HCT116 (cell line): ENCODE data around the gene ZNF789. TPM values are rescaled to one million over a fixed set of nuclear protein-coding genes. Genes with fewer than 3 reads are reported as not detected.

Experiments
- ATAC-seq: fragments of 200-7000 bp; cut with Tn5 transposase; 2 replicates; pipeline ENCODE4 v1.9.1; 2020; ENCODE audit warnings: mild to moderate bottlenecking, moderate library complexity
- BruUV-seq: library from RNA; stranded (reverse); fragments of 400-500 nt; replicated peaks from 2 replicates; lab custom pipeline; 2021; lab: Mats Ljungman, UMichigan
- CTCF ChIA-PET: fragments of 300-600 bp; sonication (Branson Sonifier 250); formaldehyde crosslinking; loops from one replicate; lab custom pipeline; 2021; ENCODE audit warnings: antibody characterized with exemption; lab: Charles Lee
- POLR2A ChIA-PET: fragments of 300-600, 350-600 bp; sonication (Branson Sonifier 250); formaldehyde crosslinking; loops from one replicate; lab custom pipeline; 2021; ENCODE audit warnings: antibody characterized with exemption; lab: Charles Lee
- RAD21 ChIA-PET, 2 experiments: fragments of 300-600 bp; sonication (Branson Sonifier 250); formaldehyde crosslinking; loops; one replicate each; lab custom pipeline; 2023; ENCODE audit warnings: low total read pairs in 2 of 2; ENCODE audit not compliant: uncharacterized antibody in 2 of 2, unreplicated experiment in 2 of 2, low non-redundant PET in 1 of 2; lab: Charles Lee
- DNase-seq: peaks from one replicate; pipeline ENCODE4 v3.0.0-alpha.2; 2010; ENCODE audit warnings: low read depth, low spot score
- H2AFZ ChIP-seq: fragments of 200-600 bp; shearing (Covaris generic), sonication (generic); 2 replicates; pipeline ENCODE4 v1.6.1; 2017; ENCODE audit warnings: low read depth, mixed run types, mixed read lengths, antibody characterized with exemption, low read length; ENCODE audit not compliant: poor library complexity, severe bottlenecking
- H3K27ac ChIP-seq: 2 replicates; pipeline ENCODE4 v1.5.1; 2012; ENCODE audit warnings: low read depth, low read length
- H3K27me3 ChIP-seq: fragments of 200-600 bp; sonication (generic); 2 replicates; pipeline ENCODE4 v1.6.1; 2016; ENCODE audit warnings: mixed run types, low read length, mixed read lengths; ENCODE audit not compliant: insufficient read depth
- H3K36me3 ChIP-seq, 2 experiments: fragments of 200-500 bp in 1 of 2; fragments of 200-600 bp in 1 of 2; sonication (Bioruptor generic) in 1 of 2; sonication (generic) in 1 of 2; 2 replicates each; pipeline versions ENCODE4 v1.5.1 to v1.6.1; 2014 to 2016; ENCODE audit warnings: low read length in 2 of 2, inconsistent platforms in 1 of 2, mixed read lengths in 1 of 2, mixed run types in 1 of 2; ENCODE audit not compliant: insufficient read depth in 2 of 2, control insufficient read depth in 1 of 2
- H3K4me1 ChIP-seq, 2 experiments: fragments of 200-600 bp in 1 of 2; sonication (generic) in 1 of 2; 2 replicates each; pipeline versions ENCODE4 v1.5.1 to v1.6.1; 2012 to 2017; ENCODE audit warnings: low read length in 2 of 2, inconsistent platforms in 1 of 2, mild to moderate bottlenecking in 1 of 2, mixed read lengths in 1 of 2, mixed run types in 1 of 2, moderate library complexity in 1 of 2; ENCODE audit not compliant: insufficient read depth in 2 of 2, control insufficient read depth in 1 of 2
- H3K4me2 ChIP-seq: fragments of 200-600 bp; sonication (generic); 2 replicates; pipeline ENCODE4 v1.6.1; 2017; ENCODE audit warnings: mixed run types, low read length, mixed read lengths
- H3K4me3 ChIP-seq, 2 experiments: fragments of 200-600 bp in 1 of 2; sonication (generic) in 1 of 2; replicated peaks in 1 of 2; 2 replicates each; pipeline ENCODE4 v1.5.1; 2011 to 2016; ENCODE audit warnings: low read length in 2 of 2, control low read depth in 1 of 2, low read depth in 1 of 2, mild to moderate bottlenecking in 1 of 2, mixed read lengths in 1 of 2, mixed run types in 1 of 2
- H3K79me2 ChIP-seq: fragments of 200-600 bp; sonication (generic); 2 replicates; pipeline ENCODE4 v1.6.1; 2017; ENCODE audit warnings: mild to moderate bottlenecking, mixed run types, low read length, moderate library complexity, mixed read lengths; ENCODE audit not compliant: insufficient read depth
- H3K9ac ChIP-seq: fragments of 200-600 bp; sonication (generic); 2 replicates; pipeline ENCODE4 v1.6.1; 2016; ENCODE audit warnings: low read length, mixed read lengths
- H3K9me2 ChIP-seq: fragments of 200-600 bp; sonication (generic), shearing (Covaris generic); 2 replicates; pipeline ENCODE4 v1.6.1; 2017; ENCODE audit warnings: mixed run types, mild to moderate bottlenecking, moderate library complexity; ENCODE audit not compliant: insufficient read depth
- H3K9me3 ChIP-seq, 2 experiments: fragments of 200-500 bp in 1 of 2; fragments of 200-600 bp in 1 of 2; sonication (Bioruptor generic) in 1 of 2; sonication (generic) in 1 of 2; 2 replicates each; pipeline ENCODE4 v1.6.1; 2014 to 2017; ENCODE audit warnings: low read length in 2 of 2, mixed read lengths in 2 of 2, inconsistent platforms in 1 of 2, low read depth in 1 of 2, mild to moderate bottlenecking in 1 of 2, mixed run types in 1 of 2, moderate library complexity in 1 of 2; ENCODE audit not compliant: control insufficient read depth in 1 of 2, insufficient read depth in 1 of 2
- H4K20me1 ChIP-seq: fragments of 200-600 bp; sonication (generic), shearing (Covaris generic); 2 replicates; pipeline ENCODE4 v1.6.1; 2017; ENCODE audit warnings: mixed run types, mild to moderate bottlenecking, moderate library complexity; ENCODE audit not compliant: insufficient read depth
- CBX3 ChIP-seq: IDR thresholded peaks from 2 replicates; pipeline ENCODE4 v1.6.1; 2012; ENCODE audit warnings: low read depth
- CEBPB ChIP-seq: IDR thresholded peaks from 2 replicates; pipeline ENCODE4 v1.6.1; 2012; ENCODE audit warnings: low read depth
- EGR1 ChIP-seq: IDR thresholded peaks from 2 replicates; pipeline ENCODE4 v1.6.1; 2012; ENCODE audit warnings: low read depth
- ELF1 ChIP-seq: IDR thresholded peaks from 2 replicates; pipeline ENCODE4 v1.6.1; 2012; ENCODE audit warnings: low read depth, borderline replicate concordance
- EZH2 ChIP-seq: fragments of 200-600 bp; sonication (generic); IDR thresholded peaks from 2 replicates; pipeline ENCODE4 v1.6.1; 2017; ENCODE audit warnings: antibody characterized with exemption, mixed run types
- FOSL1 ChIP-seq: IDR thresholded peaks from 2 replicates; pipeline ENCODE4 v1.6.1; 2012; ENCODE audit warnings: low read depth
- JUND ChIP-seq: IDR thresholded peaks from 2 replicates; pipeline ENCODE4 v1.6.1; 2012
- POLR2A ChIP-seq: IDR thresholded peaks from 2 replicates; pipeline ENCODE4 v1.7.0; 2011; ENCODE audit warnings: borderline replicate concordance; ENCODE audit not compliant: insufficient read depth, insufficient read length; ENCODE audit errors: extremely low read depth
- POLR2AphosphoS5 ChIP-seq: IDR thresholded peaks from 2 replicates; pipeline ENCODE4 v1.6.1; 2011; ENCODE audit warnings: mild to moderate bottlenecking, low read depth, low read length, moderate library complexity
- SIN3A ChIP-seq: IDR thresholded peaks from 2 replicates; pipeline ENCODE4 v1.6.1; 2012; ENCODE audit warnings: low read depth
- SP1 ChIP-seq: IDR thresholded peaks from 2 replicates; pipeline ENCODE4 v1.6.1; 2012; ENCODE audit warnings: low read depth
- SRF ChIP-seq: IDR thresholded peaks from 2 replicates; pipeline ENCODE4 v1.6.1; 2012; ENCODE audit warnings: low read depth
- TCF7L2 ChIP-seq: IDR thresholded peaks from 2 replicates; pipeline ENCODE4 v1.7.0; 2011; ENCODE audit warnings: borderline replicate concordance, inconsistent platforms; ENCODE audit not compliant: insufficient read depth, insufficient read length; ENCODE audit errors: extremely low read depth
- YY1 ChIP-seq: IDR thresholded peaks from 2 replicates; pipeline ENCODE4 v1.6.1; 2011; ENCODE audit warnings: low read length, low read depth, moderate library complexity, mild to moderate bottlenecking; ENCODE audit not compliant: insufficient replicate concordance; ENCODE audit errors: extremely low read depth
- ZFX ChIP-seq: fragments of 450-650 bp; IDR thresholded peaks from 2 replicates; pipeline ENCODE4 v1.6.1; 2017
- ZNF274 ChIP-seq: fragments of 200-500 bp; sonication (Bioruptor generic); IDR thresholded peaks from 2 replicates; pipeline ENCODE4 v1.6.1; 2014; ENCODE audit warnings: mild to moderate bottlenecking, low read depth, low read length, inconsistent platforms
- intact Hi-C: fragments of 100-400 bp; cut with micrococcal nuclease; formaldehyde crosslinking; loops from 2 replicates; pipeline ENCODE4 v1.10.0; 2022
- total RNA-seq: library from RNA; stranded (reverse); gene quantifications from one replicate; pipeline ENCODE4 v1.2.1, GENCODE V29; 2021; ENCODE audit not compliant: unreplicated experiment
- TF ChIP-seq, protein P1 (sequence below): IDR thresholded peaks from 2 replicates; pipeline ENCODE4 v1.6.1; 2012
- TF ChIP-seq, protein P2 (sequence below): IDR thresholded peaks from 2 replicates; pipeline ENCODE4 v1.6.1; 2012
- TF ChIP-seq, protein P3 (sequence below): IDR thresholded peaks from 2 replicates; pipeline ENCODE4 v1.6.1; 2011; ENCODE audit warnings: mild to moderate bottlenecking, low read length, moderate library complexity; ENCODE audit not compliant: insufficient replicate concordance; ENCODE audit errors: extremely low read depth

The ZNF789 gene
- total RNA-seq, 1 experiment from 2014 or later = 8.2 TPM

DNA sequence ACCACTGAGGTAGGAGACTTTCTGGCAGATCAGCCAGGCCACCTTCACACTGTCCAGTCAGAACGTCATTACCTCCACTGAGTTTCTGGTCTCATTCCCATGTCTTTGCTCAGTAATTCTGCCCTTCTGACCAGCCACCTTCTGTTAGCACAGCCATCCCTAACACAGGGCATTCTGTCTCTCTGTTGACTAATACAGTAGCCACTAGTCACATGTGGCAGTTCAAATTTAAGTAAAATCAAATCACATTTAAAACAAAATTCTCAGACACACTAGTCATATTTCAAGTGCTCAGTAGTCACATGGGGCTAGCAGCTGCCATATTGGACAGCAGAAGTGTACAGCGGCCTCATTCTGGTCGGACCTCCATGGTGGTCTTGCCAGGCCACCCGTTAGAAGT is 26.6 kb upstream of the ZNF789 start:
- ChIA-PET CTCF (no interaction called here), POLR2A (no interaction called here), RAD21 (no interaction called here)
- ATAC-seq = no peak
- Histone ChIP-seq H3K4me3 (no peak overlapping the region), H3K27ac (no peak overlapping the region), H3K9me2 (no peaks in the 10 kb centered on the region), H3K36me3 (peaks cover 52% of the 10 kb centered on the region in 2 experiments; a peak in 3 of 4 replicates), H3K9ac (no peak overlapping the region), H2AFZ (no peak overlapping the region), H3K27me3 (no peaks in the 10 kb centered on the region), H3K79me2 (peaks cover 38% of the 10 kb centered on the region), H3K4me2 (no peak overlapping the region), H3K9me3 (no peaks in the 10 kb centered on the region), H3K4me1 (no peaks in the 10 kb centered on the region), H4K20me1 (no peaks in the 10 kb centered on the region)
- no peak for DNase-seq
- TF ChIP-seq, protein P1, sequence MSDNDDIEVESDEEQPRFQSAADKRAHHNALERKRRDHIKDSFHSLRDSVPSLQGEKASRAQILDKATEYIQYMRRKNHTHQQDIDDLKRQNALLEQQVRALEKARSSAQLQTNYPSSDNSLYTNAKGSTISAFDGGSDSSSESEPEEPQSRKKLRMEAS = no peak
- no peak for TF ChIP-seq ELF1
- TF ChIP-seq SIN3A = no peak
- TF ChIP-seq, protein P2, sequence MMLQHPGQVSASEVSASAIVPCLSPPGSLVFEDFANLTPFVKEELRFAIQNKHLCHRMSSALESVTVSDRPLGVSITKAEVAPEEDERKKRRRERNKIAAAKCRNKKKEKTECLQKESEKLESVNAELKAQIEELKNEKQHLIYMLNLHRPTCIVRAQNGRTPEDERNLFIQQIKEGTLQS = no peak
- no peak for TF ChIP-seq EGR1
- TF ChIP-seq SRF = no peak
- TF ChIP-seq SP1 = no peak
- TF ChIP-seq POLR2A = no peak
- TF ChIP-seq JUND = no peak
- no peak for TF ChIP-seq CBX3
- no peak for TF ChIP-seq FOSL1
- TF ChIP-seq TCF7L2 = no peak
- TF ChIP-seq, protein P3, sequence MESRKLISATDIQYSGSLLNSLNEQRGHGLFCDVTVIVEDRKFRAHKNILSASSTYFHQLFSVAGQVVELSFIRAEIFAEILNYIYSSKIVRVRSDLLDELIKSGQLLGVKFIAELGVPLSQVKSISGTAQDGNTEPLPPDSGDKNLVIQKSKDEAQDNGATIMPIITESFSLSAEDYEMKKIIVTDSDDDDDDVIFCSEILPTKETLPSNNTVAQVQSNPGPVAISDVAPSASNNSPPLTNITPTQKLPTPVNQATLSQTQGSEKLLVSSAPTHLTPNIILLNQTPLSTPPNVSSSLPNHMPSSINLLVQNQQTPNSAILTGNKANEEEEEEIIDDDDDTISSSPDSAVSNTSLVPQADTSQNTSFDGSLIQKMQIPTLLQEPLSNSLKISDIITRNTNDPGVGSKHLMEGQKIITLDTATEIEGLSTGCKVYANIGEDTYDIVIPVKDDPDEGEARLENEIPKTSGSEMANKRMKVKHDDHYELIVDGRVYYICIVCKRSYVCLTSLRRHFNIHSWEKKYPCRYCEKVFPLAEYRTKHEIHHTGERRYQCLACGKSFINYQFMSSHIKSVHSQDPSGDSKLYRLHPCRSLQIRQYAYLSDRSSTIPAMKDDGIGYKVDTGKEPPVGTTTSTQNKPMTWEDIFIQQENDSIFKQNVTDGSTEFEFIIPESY = no peak
- no peak for TF ChIP-seq CEBPB
- no peak for TF ChIP-seq YY1
- TF ChIP-seq ZNF274 = no peak
- TF ChIP-seq POLR2AphosphoS5 = no peak
- TF ChIP-seq EZH2 = no peak
- no peak for TF ChIP-seq ZFX
- intact Hi-C loops = no loop called here
- no TSS peak for BruUV-seq
